22Rv1 (cell line): ENCODE measurements around the gene TNFAIP2.

Source experiments
- CTCF ChIP-seq: fragments of 450-650 bp; IDR thresholded peaks from 2 replicates; pipeline ENCODE4 v1.5.1; 2017; ENCODE audit warnings: mild to moderate bottlenecking
- ZFX ChIP-seq: fragments of 450-650 bp; IDR thresholded peaks from 2 replicates; pipeline ENCODE4 v1.6.1; 2017; ENCODE audit warnings: antibody characterized with exemption, borderline replicate concordance

GRCh38 chr14:103110681-103111231 lies 12.5 kb upstream of the TNFAIP2 start:
- TF ChIP-seq CTCF (no peak), ZFX (no peak)
